Loucy (cell line): ENCODE data around the gene CAP2.

Experiments used
- H2AFZ ChIP-seq: fragments of 200-600 bp; sonication (generic); 2 replicates; pipeline ENCODE4 v1.6.0; 2016; ENCODE audit warnings: antibody characterized with exemption, mild to moderate bottlenecking, low read length, moderate library complexity
- H3F3A ChIP-seq: fragments of 200-600 bp; 2 replicates; pipeline ENCODE4 v1.6.0; 2016; ENCODE audit warnings: antibody characterized with exemption, low read depth, mild to moderate bottlenecking
- H3K27me3 ChIP-seq: fragments of 200-600 bp; sonication (generic); 2 replicates; pipeline ENCODE4 v1.6.1; 2014; ENCODE audit warnings: low read length, mild to moderate bottlenecking; ENCODE audit not compliant: insufficient read depth, poor library complexity, severe bottlenecking
- H3K36me3 ChIP-seq: fragments of 200-600 bp; sonication (generic); 2 replicates; pipeline ENCODE4 v1.6.1; 2016; ENCODE audit warnings: low read length; ENCODE audit not compliant: insufficient read depth
- H3K4me1 ChIP-seq: fragments of 200-600 bp; sonication (generic); 2 replicates; pipeline ENCODE4 v1.5.1; 2014; ENCODE audit warnings: low read length, mild to moderate bottlenecking; ENCODE audit not compliant: insufficient read depth, poor library complexity, severe bottlenecking
- H3K4me2 ChIP-seq: fragments of 200-600 bp; sonication (generic); 2 replicates; pipeline ENCODE4 v1.6.0; 2014; ENCODE audit warnings: antibody characterized with exemption, low read length, low read depth, mild to moderate bottlenecking; ENCODE audit not compliant: poor library complexity, severe bottlenecking
- H3K4me3 ChIP-seq: fragments of 200-600 bp; sonication (generic); 2 replicates; pipeline ENCODE4 v1.5.1; 2014; ENCODE audit warnings: low read length, mild to moderate bottlenecking, mixed read lengths; ENCODE audit not compliant: poor library complexity, severe bottlenecking
- H3K79me2 ChIP-seq: fragments of 200-600 bp; sonication (generic); 2 replicates; pipeline ENCODE4 v1.6.1; 2014; ENCODE audit warnings: low read length; ENCODE audit not compliant: insufficient read depth
- H3K9ac ChIP-seq: fragments of 200-600 bp; sonication (generic); 2 replicates; pipeline ENCODE4 v1.6.0; 2014; ENCODE audit warnings: mild to moderate bottlenecking, low read depth, low read length, moderate library complexity; ENCODE audit not compliant: poor library complexity, severe bottlenecking
- H3K9me2 ChIP-seq: fragments of 200-600 bp; sonication (generic); replicated peaks from 2 replicates; pipeline ENCODE4 v1.6.1; 2016; ENCODE audit warnings: low read depth, low read length, mixed read lengths
- H3K9me3 ChIP-seq: fragments of 200-600 bp; sonication (generic); 2 replicates; pipeline ENCODE4 v1.6.1; 2014; ENCODE audit warnings: mild to moderate bottlenecking, antibody characterized with exemption, low read length, low read depth; ENCODE audit not compliant: insufficient read depth
- H4K20me1 ChIP-seq: fragments of 200-600 bp; sonication (generic); 2 replicates; pipeline ENCODE4 v1.6.0; 2014; ENCODE audit warnings: antibody characterized with exemption, low read length, mild to moderate bottlenecking; ENCODE audit not compliant: insufficient read depth, poor library complexity, severe bottlenecking
- CTCF ChIP-seq: fragments of 200-600 bp; sonication (generic); conservative IDR thresholded peaks from 2 replicates; pipeline ENCODE4 v1.5.1; 2014; ENCODE audit warnings: mild to moderate bottlenecking, antibody characterized with exemption, low read length
- EZH2phosphoT487 ChIP-seq: fragments of 200-600 bp; IDR thresholded peaks from 2 replicates; pipeline ENCODE4 v1.6.1; 2018; ENCODE audit warnings: antibody characterized with exemption, mild to moderate bottlenecking, moderate library complexity, borderline replicate concordance

Gene CAP2

GRCh38 chr6:17389274-17389847 is 4.0 kb upstream of the CAP2 start:
- H3K9me2 ChIP-seq, result no peaks in the 10 kb centered on the region
- H2AFZ ChIP-seq, result no peak overlapping the region
- no peak for TF ChIP-seq EZH2phosphoT487
- no peak for TF ChIP-seq CTCF
- H3K27me3 ChIP-seq, result no peaks in the 10 kb centered on the region
- H3K4me2 ChIP-seq, result no peak overlapping the region
- no peak overlapping the region for H3K9ac ChIP-seq
- no peak overlapping the region for H3K4me3 ChIP-seq
- H3K9me3 ChIP-seq, result no peaks in the 10 kb centered on the region
- no peaks in the 10 kb centered on the region for H4K20me1 ChIP-seq
- H3K4me1 ChIP-seq, result no peaks in the 10 kb centered on the region
- H3K79me2 ChIP-seq, result no peaks in the 10 kb centered on the region
- no peaks in the 10 kb centered on the region for H3F3A ChIP-seq
- H3K36me3 ChIP-seq, result no peaks in the 10 kb centered on the region

- Histone ChIP-seq H3K4me2 (no peak overlapping the region), H3K4me1 (no peaks in the 10 kb centered on the region), H3K27me3 (no peaks in the 10 kb centered on the region), H3K36me3 (no peaks in the 10 kb centered on the region), H3F3A (no peaks in the 10 kb centered on the region), H2AFZ (no peak overlapping the region), H3K9ac (no peak overlapping the region), H3K4me3 (no peak overlapping the region), H4K20me1 (no peaks in the 10 kb centered on the region), H3K79me2 (no peaks in the 10 kb centered on the region), H3K9me3 (no peaks in the 10 kb centered on the region), H3K9me2 (no peaks in the 10 kb centered on the region)
- no peak for TF ChIP-seq EZH2phosphoT487
- TF ChIP-seq CTCF, result no peak
Observed at GRCh38 chr6:17390276-17390675, 3.1 kb upstream of the CAP2 start.

- no peaks in the 10 kb centered on the region for H3F3A ChIP-seq
- no peak overlapping the region for H3K4me2 ChIP-seq
- H3K27me3 ChIP-seq, result no peaks in the 10 kb centered on the region
- H3K9ac ChIP-seq, result no peak overlapping the region
- no peaks in the 10 kb centered on the region for H3K79me2 ChIP-seq
- no peak overlapping the region for H3K4me3 ChIP-seq
- TF ChIP-seq EZH2phosphoT487 (no peak), CTCF (no peak)
- no peak overlapping the region for H2AFZ ChIP-seq
- H3K9me2 ChIP-seq, result no peaks in the 10 kb centered on the region
- H4K20me1 ChIP-seq, result no peaks in the 10 kb centered on the region
- no peaks in the 10 kb centered on the region for H3K4me1 ChIP-seq
- no peaks in the 10 kb centered on the region for H3K36me3 ChIP-seq
- no peaks in the 10 kb centered on the region for H3K9me3 ChIP-seq
Observed at GRCh38 chr6:17391976-17392375, 1.4 kb upstream of the CAP2 start.
